ENCODE results near the gene TGFBR3L. TPM values are rescaled to one million over a fixed set of nuclear protein-coding genes. Genes with fewer than 3 reads are reported as not detected.

The TGFBR3L gene
- total and polyA plus RNA-seq, 2 of the 13 experiments (the other 11 are each of a cell fraction or from before 2014, with no cell fraction given) = 0.20 to 1.0 TPM

DNA sequence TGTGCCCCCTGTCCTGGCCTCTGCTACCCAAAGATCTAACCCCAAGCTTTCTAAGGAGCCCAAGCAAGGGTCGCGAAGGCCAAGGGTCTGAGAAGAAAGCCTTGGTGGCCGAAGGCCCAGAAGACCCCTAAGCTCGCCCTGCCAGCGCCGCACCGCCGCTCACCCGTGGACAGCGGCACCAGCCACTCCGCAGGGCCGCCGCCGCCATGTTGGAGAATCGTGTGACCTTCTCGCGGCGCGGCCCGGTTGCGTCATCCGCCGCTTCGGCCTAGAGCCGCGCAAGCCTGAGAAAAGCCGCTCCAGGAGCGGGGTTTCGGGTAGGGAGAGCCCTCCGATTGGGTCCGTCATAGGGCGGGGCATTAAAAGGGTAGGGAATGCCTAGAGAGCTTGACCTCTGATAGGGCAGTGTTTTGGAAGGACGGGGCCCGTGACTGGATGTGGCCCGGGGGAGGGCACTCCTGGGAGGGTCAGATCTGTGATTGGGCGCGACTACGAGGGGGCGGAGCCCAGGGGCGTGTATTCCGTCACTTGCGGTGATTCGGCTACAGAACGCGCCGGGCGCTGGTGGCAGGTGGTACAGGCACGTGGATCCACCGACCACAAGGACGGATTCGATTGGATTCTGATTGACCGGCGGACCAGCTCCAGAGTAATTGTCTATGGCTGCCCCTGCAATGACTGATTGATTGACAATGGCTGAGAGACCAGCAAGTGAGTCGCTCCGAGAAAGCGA is 29.0 kb downstream of the TGFBR3L start, which contains the start of gene TIMM44 (continued):
- TF ChIP-seq SNAI1 (CRISPR knock-in tag; IDR thresholded peaks at IDR 0.05; ENCODE audit: borderline replicate concordance) = peak; percentile 68; the same call in 1 of the 2 replicates
- TF ChIP-seq, protein P1, sequence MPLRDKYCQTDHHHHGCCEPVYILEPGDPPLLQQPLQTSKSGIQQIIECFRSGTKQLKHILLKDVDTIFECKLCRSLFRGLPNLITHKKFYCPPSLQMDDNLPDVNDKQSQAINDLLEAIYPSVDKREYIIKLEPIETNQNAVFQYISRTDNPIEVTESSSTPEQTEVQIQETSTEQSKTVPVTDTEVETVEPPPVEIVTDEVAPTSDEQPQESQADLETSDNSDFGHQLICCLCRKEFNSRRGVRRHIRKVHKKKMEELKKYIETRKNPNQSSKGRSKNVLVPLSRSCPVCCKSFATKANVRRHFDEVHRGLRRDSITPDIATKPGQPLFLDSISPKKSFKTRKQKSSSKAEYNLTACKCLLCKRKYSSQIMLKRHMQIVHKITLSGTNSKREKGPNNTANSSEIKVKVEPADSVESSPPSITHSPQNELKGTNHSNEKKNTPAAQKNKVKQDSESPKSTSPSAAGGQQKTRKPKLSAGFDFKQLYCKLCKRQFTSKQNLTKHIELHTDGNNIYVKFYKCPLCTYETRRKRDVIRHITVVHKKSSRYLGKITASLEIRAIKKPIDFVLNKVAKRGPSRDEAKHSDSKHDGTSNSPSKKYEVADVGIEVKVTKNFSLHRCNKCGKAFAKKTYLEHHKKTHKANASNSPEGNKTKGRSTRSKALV (CRISPR knock-in tag; IDR thresholded peaks at IDR 0.05) = no peak
- TF ChIP-seq ZNF562 (CRISPR knock-in tag; IDR thresholded peaks at IDR 0.05; ENCODE audit: borderline replicate concordance) = no peak
- TF ChIP-seq MYNN (CRISPR knock-in tag; IDR thresholded peaks at IDR 0.05; ENCODE audit: low read depth) = no peak
- TF ChIP-seq TP53 (CRISPR knock-in tag; conservative IDR thresholded peaks at IDR 0.05) = no peak; the same call in 1 of the 2 replicates
- 0 out of 2 replicates have a peak, but pooled peaks have one; percentile 39 for TF ChIP-seq GATA4 (IDR thresholded peaks at IDR 0.05; ENCODE audit: borderline replicate concordance, low read depth)
- peak; percentile 74; the same call in 1 of the 2 replicates for TF ChIP-seq TARDBP (CRISPR knock-in tag; IDR thresholded peaks at IDR 0.05)
- peak; percentile 43; the same call in 1 of the 2 replicates for TF ChIP-seq ZNF768 (CRISPR knock-in tag; IDR thresholded peaks at IDR 0.05)
- peak; percentile 90 for TF ChIP-seq KLF6 (CRISPR knock-in tag; IDR thresholded peaks at IDR 0.05)
- TF ChIP-seq, protein P2, sequence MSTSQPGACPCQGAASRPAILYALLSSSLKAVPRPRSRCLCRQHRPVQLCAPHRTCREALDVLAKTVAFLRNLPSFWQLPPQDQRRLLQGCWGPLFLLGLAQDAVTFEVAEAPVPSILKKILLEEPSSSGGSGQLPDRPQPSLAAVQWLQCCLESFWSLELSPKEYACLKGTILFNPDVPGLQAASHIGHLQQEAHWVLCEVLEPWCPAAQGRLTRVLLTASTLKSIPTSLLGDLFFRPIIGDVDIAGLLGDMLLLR (CRISPR knock-in tag; IDR thresholded peaks at IDR 0.05) = peak; percentile 92
- no peak for TF ChIP-seq ZNF225 (CRISPR knock-in tag; IDR thresholded peaks at IDR 0.05)
- no peak for TF ChIP-seq HCFC1 (IDR thresholded peaks at IDR 0.05; ENCODE audit: low read depth, low read length)
- TF ChIP-seq SMYD3 (CRISPR knock-in tag; IDR thresholded peaks at IDR 0.05) = no peak; the same call in 1 of the 2 replicates
- TF ChIP-seq ZC3H13 (CRISPR knock-in tag; IDR thresholded peaks at IDR 0.05) = peak; percentile 50; the same call in 1 of the 2 replicates
- TF ChIP-seq BRCA1 (CRISPR knock-in tag; IDR thresholded peaks at IDR 0.05) = peak; percentile 18; the same call in 1 of the 2 replicates
- TF ChIP-seq RNF2 (conservative IDR thresholded peaks at IDR 0.05; ENCODE audit: low read depth) = peak; percentile 86
- TF ChIP-seq ISL2 (CRISPR knock-in tag; IDR thresholded peaks at IDR 0.05) = peak; percentile 28; the same call in 1 of the 2 replicates
- TF ChIP-seq NCOA2 (CRISPR knock-in tag; IDR thresholded peaks at IDR 0.05) = no peak; the same call in 1 of the 2 replicates
- peak; percentile 55 for TF ChIP-seq MED1 (CRISPR knock-in tag; IDR thresholded peaks at IDR 0.05)
- peak; percentile 4; the same call in 1 of the 2 replicates for TF ChIP-seq RXRB (CRISPR knock-in tag; IDR thresholded peaks at IDR 0.05; ENCODE audit: borderline replicate concordance)
- no peak for TF ChIP-seq RARA (CRISPR knock-in tag; IDR thresholded peaks at IDR 0.05)
- no peak for TF ChIP-seq CENPT (CRISPR knock-in tag; IDR thresholded peaks at IDR 0.05; ENCODE audit: low read depth)
- peak; percentile 75; the same call in 1 of the 2 replicates for TF ChIP-seq NFKB2 (CRISPR knock-in tag; IDR thresholded peaks at IDR 0.05; ENCODE audit: borderline replicate concordance)
- TF ChIP-seq ZNF7 (CRISPR knock-in tag; IDR thresholded peaks at IDR 0.05) = 0 out of 2 replicates have a peak, but pooled peaks have one; percentile 5
- no peak for TF ChIP-seq KDM6A (CRISPR knock-in tag; IDR thresholded peaks at IDR 0.05; ENCODE audit: low read depth)
- peak; percentile 75 for TF ChIP-seq BHLHE40 (IDR thresholded peaks at IDR 0.05; ENCODE audit: low read length)
- TF ChIP-seq CCDC6 (CRISPR knock-in tag; IDR thresholded peaks at IDR 0.05) = peak; percentile 71; the same call in 1 of the 2 replicates

All from HepG2 (cell line).